GM21737 (cell line): ENCODE data around the gene RPLP1.

ENCODE experiments used
- ATAC-seq: cut with Tn5 transposase; IDR thresholded peaks from one replicate; pipeline ENCODE4 v1.9.1; 2021; ENCODE audit warnings: mild to moderate bottlenecking, moderate library complexity; ENCODE audit not compliant: unreplicated experiment

The RPLP1 gene

GRCh38 chr15:69496001-69496400 lies 43.4 kb downstream of the RPLP1 start:
- no peak for ATAC-seq

DNA sequence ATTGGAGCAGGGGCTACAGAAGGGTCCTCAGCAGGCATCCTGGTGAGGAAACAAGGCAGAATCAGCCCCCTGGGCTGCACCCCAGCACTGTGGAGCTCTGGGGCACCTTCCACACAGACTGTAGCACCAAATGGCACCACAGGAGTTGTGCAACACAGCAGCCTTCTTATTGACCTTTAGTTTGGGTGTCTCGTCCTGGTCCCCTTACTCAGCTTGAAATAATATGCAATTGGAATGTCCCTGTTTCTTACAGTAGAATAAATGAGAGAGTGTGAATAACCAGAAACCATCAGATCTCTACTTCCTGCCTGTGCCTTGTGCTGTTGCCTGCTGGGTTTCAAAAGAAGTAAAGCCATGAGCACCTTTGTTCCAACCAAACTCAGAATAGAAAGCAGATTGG lies 44.5 kb downstream of the RPLP1 start:
- no peak for ATAC-seq

DNA sequence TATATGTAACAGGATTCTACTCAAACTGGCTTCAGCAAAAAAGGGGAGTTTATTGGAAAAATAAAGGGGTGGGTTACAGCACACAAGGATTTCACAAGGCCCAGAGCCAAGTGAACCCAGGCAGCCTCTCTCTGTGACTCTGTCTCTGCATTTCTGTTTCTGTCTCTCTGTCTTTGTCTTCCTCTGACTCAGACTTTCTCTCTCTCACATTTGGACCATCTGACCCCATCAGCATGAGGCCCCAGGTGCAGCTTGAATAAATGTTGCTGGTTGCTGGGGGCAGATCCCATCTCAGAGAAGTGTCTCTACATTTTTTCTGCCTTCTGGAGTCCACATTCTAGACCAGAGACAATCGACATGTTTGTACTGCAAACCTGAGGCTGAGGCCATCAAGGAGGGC lies 45.0 kb downstream of the RPLP1 start:
- ATAC-seq = no peak

DNA sequence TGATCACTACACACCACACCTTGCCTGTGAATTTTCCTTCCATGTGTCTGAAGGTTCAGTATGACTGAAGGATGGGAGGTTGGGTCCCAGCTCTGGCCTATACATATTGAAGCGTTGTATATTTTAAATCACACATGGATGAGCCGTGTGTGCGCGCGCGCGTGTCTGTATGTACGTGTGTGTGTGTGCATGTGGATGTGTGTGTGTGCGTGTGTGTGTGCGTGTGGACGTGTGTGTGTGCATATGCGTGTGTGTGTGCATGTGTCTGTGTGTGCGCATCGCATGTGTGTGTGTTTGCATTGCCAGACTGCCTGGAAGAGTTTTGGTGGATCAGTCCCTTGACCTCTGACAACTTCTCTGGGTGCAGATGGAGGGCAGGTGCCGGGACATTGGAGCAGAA lies 45.7 kb downstream of the RPLP1 start:
- no peak for ATAC-seq

DNA sequence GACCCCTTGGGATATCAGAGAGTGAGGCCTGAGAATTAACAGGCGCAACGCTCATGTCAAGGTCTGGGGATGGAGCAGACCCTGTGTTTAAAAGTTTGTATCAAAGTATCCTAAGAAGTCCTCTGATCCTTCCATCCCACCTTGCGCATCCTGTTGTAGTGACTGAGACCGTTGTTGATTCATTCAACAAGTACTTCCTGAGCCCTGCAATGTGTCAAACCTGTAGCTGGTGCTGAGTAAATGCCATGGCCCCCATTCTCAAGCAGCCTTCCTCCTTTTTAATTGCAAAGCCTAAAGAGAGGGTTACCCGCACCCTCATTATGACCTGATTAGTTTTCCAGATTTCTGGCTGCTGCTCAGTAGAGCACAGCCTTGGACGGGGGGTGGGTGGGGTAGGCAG lies 46.4 kb downstream of the RPLP1 start:
- no peak for ATAC-seq

DNA sequence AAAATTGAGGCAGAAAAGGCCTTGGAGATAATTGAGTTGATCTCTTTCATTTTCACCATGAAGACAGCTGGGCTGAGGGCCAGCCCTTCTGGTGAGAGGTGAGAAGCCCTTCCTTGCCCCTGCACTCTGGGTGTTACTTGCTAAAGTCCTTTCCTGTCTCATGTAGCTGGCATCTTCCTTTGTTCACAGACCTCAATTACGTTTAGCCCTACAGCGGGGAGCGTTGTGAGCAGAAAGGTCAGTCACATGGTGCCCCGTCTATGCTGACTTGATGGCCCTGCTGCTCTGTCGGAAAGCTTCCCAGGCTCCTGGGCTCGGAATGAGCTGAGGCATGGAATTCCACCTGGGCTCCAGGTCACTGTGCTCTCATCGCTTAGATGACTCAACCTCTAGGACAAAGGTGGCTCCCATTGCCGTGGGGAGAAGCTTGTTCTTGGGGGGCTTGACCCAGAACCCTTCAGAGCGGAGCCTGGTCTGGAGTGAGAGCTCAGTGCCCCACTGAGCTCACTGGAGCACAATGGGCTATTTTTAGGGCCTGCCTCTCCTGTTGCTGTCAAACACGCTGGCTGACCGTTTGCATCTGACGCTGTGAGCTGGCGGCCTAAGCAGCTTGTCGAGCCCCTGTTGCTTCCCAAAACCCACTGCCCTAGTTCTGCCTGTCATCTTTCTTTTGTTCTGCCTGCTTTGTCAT lies 47.0 kb downstream of the RPLP1 start:
- ATAC-seq = no peak

GRCh38 chr15:69500339-69500738 lies 47.7 kb downstream of the RPLP1 start:
- no peak for ATAC-seq

GRCh38 chr15:69501456-69501855 lies 48.8 kb downstream of the RPLP1 start:
- ATAC-seq = no peak

DNA sequence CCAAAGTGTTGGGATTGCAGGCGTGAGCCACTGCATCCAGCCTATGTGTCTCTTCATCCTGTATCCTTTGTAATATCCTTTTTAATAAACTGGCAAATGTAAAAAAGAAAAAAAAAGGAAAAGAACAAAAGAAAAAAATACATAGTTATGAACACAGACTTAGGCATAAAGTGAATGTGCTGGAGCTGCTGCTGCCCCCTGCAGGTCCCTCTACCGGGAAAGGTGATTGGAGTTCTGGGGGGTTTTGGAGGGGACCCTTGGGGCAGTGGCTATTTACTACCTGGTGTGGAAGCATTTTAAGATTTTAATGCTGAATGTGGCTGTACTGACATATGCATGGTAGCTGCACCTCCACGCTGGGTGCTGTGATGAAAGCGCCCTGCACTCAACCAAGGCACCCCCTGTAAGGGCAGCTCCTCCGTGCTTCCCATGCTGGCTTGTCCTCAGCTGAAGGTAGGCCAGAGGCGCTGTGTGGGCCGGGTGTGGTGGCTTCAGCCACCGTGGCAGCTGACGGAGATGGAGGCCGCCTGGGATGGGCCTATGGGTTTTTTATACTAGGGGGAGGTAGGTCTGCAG lies 49.9 kb downstream of the RPLP1 start:
- ATAC-seq = no peak

DNA sequence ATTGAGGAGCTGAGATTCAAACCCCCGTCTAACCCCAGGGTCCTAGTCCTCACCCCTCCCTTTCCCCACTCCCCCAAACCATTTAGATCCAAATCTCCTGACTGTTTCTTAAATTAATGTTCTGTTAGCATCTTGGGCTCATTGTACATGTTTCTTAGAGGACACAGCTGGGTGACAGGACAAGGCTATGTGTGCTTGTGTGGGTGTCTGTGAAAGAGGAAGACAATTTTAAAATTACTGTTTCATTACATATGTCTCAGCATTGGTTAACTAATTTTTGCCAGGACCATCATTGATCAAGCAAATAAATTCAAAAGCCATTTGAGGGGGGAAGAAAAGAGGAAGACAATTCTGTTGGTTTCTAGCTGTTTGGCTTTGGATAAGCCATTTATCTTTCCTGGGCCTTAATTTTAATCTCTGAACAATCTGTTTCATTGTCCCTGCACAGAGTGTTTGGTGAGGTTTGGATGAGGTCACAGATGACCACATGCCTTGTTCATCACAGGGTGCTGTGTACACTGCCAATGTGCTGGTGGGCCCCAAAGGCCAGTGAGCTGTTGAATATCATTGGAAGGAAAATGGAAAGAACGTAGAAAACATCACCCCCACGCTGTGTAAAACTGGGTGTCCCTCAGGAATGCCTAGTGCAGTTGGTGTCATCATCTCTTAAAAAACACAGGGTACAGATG lies 51.9 kb downstream of the RPLP1 start:
- ATAC-seq = no peak
